HG03060 (cell line): Measurements from ENCODE around the gene PCGF1.

ENCODE experiments used
- ATAC-seq: cut with Tn5 transposase; IDR thresholded peaks from one replicate; pipeline ENCODE4 v1.9.1; 2021; ENCODE audit warnings: low read depth, moderate number of reproducible peaks; ENCODE audit not compliant: unreplicated experiment

PCGF1 gene

DNA sequence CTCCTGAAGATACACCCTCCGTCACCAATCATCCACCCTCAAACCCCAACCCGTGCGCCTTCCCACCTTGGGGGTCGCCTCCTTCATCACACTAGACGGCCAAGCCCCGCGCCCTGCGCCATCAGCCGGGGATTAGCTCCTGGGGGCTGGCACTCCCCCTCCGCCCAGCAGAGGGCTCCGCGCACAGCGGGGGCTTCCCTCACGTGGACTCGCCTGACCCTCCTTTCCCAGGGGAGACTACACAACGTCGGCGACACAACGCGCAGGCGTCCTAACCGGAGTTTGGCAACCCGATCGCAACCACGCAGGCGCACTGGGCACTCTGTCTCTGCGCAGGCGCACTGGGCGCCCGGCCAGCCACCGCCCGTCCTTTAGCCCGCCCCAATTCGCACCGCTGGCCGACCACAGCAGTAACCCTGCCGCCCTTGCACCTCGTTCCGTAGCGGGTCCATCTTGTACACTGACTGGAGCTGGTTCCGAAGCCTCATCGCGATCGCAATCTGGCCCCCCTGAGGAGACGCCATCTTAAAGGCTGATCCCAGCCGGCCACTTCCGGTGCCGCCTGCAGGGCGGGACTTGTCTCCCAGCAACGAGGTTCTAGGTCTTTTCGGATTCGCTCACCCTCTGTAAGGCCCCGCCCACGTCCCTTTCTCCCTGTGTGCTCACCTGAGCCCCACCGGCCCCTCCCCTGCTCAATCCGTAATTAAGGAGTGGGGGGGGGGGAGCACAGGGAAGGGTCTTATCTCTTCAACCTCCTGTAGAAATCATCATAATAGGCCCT is at the start of gene PCGF1:
Gene PCGF1, minus strand, starts transcription at position 551 of the 781 bp plus-strand sequence. Its CDS starts 27 bp downstream, at position 524.
- peak; percentile 80 for ATAC-seq

DNA sequence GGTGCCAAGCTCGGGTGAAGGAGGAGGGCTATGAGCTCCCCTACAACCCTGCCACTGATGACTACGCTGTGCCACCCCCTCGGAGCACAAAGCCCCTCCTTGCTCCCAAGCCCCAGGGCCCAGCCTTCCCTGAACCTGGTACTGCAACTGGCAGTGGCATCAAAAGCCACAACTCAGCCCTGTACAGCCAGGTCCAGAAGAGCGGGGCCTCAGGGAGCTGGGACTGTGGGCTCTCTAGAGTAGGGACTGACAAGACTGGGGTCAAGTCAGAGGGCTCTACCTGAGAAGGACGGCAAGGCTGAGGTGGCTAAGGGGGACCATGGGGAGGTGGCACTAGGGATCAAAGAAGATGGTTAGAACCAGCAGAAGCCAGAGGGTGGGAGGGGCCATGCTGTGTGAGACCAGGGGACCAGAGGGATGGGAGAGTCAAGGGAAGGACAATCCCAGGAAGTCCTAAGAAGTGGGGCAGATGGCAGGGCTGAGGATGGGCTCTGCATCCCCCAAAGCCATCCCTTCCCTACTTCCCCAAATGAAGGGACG is 49.4 kb upstream of the PCGF1 start:
- no peak for ATAC-seq

- no peak for ATAC-seq
Measured at GRCh38 chr2:74556159-74556558, 48.7 kb upstream of the PCGF1 start.

GRCh38 chr2:74555610-74556103 is 48.2 kb upstream of the PCGF1 start:
- no peak for ATAC-seq

GRCh38 chr2:74554820-74555531 is 47.5 kb upstream of the PCGF1 start:
- no peak for ATAC-seq

DNA sequence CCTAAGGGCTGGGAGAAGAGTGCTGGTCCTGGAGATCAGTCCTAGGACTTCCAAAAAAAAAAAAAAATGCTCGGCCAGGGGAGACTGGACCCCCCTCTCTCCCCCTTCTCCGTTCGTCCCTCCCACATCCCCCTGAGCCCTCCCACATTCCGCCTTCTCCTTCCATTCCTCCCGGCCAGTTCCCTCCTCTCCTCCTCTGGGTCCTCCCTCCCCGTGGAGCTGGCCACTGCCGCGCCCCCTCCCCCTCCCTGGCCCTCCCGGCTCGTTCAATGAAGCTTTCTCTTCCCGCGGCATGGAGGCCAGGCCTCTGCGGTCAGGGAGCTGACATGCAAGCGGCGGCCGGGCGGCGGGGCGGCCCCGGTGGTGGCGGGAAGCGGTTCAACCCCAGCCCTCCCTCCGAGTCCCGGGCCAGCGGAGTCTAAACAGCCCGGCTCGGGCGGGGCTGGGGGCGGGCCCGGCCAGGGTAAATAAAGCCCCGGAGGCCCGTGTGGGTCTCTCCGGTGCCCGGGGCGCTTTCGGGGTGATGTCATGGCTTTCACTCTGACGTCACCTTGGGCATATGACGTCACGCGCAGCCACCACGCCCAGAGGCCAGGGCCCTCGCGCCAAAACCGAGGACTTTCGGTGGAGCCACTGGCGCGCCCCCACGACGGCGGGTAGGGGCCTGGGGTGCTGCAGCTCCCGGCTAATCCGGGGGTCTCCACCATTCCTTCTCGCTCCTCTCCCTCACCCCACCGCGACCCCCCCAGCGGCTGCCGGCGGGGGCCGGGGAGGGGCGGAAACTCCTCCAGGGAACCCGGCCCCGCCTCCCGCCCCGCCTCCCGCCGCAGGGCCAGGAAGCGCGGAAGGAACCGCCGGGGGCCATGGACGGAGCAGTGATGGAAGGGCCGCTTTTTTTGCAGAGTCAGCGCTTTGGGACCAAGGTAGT is 46.7 kb upstream of the PCGF1 start, which contains the start of the genes DOK1 and LOXL3:
Gene DOK1, plus strand, starts transcription at position 829 of the 928 bp plus-strand sequence. Its CDS starts 35 bp downstream, at position 864.
Gene LOXL3, minus strand, starts transcription at position 51 of the 928 bp plus-strand sequence. CDS start 1,308 bp downstream, outside the sequence.
- ATAC-seq = no peak

DNA sequence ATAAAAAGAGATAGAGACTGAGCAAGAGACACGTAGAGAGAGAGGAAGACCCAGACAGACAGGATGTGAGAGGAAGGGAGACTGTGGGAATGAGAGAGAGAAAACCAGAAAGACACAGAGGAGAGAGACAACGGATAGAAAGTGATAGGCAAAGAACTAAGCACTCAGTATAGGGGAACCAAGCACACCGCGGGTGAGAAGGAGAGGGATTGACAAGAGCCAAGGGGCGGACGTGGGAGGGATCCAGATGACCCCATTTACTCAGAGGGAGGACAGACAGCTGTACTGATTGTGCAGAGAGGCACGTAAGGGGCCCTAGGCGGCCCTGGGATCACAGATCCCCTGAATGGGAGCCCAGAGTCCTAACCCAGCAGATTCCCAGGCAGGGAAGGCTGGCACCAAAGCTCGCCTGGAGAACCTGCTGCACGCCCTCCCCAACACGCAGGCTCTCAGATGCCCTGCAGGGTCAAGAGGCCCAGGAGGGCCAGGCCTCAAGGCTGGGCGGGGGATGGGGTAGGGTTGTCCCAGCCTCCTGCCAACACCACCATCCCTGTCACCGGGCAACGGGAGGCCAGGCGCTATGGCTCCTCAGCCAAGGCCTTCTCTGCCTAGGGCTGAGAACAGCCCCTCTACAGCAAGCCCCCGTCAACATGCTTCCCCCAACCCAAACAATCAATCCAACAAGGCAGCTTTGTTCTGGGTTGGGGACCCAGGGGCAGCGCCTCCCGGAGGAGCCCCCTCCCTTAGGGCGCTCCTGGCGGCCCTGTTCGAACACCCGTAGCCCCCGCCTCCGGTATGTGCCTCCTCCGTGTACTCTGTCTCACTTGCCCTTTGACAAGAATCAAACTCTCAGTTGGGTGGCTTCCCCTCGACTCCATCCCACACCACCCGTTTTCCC is 45.7 kb upstream of the PCGF1 start:
- no peak for ATAC-seq

- no peak for ATAC-seq
Measured at GRCh38 chr2:74551942-74552913, 44.7 kb upstream of the PCGF1 start.

- ATAC-seq = no peak
Measured at GRCh38 chr2:74551530-74551929, 44.0 kb upstream of the PCGF1 start.

DNA sequence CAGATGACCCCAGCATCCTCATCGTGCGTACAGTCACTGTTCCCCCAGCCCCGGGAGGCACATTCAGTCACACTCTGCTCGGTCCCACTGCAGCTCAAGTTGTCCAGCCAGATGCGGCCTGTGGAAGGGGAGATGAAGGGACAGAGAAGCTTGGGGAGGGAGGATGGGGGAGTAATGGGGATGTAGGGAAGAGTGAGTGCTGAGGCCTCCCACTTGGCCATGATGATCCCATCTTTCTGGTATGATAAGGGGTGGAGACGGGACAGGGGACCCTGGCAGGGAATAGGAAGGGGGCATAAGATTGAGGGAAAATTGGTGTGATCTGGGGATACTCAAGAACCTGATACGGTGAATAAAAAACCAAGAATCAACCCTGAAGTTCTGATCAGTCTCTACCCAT is 42.7 kb upstream of the PCGF1 start:
- ATAC-seq = no peak

DNA sequence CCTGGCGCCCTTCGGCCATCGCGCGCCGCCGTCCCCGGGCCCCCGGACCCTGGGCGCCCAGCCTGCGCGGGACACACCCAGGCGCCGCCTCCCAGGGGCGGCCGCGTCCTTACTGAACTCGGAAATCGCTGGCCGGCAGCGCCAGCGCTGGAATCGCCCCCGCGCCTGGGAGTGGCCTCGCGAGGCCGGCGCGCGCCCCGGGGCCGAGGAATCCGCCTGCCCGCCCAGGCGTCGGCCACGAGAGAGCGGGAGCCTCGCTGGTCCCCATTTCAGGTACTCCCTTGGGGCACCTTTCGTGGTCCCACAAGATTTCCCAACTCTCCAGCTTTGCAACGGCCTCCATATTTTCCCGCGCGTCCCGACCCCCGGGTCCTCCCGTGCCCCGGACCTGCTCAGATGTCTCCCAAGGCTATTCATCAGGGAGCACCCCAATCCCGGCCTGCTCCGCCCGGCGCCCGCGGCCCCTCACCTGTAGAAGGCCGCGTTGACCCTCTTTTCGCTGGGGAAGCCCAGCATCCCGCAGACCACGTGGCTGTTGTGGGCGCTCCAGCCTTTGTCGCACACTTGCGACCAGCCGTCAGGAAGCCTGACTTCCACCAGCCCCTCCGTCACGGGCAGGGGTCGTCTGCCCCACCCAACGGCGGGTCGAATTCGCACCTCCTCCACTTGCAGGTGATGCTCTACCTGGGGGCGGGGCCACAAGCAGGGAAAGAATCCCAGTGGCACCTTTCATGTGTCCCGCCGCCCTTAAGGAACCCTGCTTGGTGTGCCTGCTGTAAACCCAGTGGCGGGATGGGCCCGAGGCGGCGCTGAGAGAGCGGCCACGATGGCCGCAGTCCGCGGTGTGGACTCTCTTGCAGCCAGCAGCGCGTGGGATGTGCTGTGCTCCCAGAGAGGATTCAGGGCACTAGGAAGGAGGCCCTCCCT is 41.7 kb upstream of the PCGF1 start:
- ATAC-seq = no peak

DNA sequence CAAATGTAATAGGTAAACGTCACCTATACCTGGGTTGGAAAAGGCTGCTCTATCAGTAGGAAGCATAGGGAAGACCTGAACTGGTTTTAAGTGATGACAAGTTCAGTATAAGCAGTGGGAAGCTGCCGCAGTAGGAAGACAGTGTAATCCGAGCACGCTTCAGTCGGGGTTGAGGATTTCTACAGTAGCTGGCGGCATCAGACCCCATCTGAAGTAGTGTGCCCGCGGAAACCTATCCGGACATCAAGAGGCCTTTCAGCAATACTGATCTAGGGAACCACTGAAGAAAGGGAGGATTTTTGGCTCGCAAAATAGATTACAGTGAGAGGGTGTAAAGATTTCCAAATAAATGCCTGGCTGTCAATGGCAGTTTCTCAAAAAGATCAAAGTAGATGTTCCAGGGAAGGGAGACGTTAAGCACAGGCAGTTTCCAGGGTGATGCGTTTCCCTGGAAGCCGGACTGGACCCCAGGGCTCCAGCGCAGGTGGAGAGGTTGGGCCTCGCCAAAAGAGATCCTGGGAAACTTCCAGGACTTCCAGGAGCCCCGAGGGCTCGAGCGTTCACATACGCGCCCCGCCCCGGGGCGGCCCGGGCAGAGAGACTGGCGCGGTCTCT is 40.9 kb upstream of the PCGF1 start:
- no peak for ATAC-seq

DNA sequence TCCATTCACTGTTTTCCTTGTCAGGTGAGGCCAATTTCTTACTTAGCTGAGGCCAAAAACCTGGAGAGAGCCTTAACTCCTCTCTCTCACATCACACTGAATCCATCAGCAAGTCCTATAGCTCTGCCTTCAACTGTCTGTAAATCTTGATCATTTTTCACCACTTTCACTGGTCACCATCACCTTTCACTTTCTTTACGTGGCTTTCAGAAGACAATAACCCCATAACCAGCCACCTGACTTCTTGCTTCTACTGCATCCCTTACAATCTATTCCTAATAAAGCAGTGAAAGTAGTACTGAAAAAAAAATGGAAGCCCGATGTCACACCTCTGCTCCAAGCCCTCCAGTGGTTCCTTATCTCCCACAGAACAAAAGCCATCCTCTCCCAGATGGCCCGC is 38.5 kb upstream of the PCGF1 start:
- ATAC-seq = no peak

DNA sequence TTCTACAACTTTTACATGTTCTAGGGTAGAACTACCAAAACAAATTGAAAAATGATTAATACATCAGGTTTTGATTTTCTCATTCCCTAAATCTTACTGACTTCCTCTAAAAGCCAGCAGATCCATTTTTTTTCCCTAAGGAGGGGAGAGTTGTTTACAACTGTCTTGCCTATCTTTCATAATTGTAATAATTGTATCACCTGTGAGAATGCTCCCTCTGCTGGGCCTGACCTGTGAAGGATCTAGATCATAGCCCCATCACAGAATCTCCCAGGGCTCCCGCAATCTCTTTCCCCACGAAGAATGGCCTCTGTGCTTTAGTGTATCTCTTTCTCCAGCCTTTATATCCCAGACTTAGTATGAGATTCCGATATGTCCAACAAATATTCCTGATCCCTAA is 37.1 kb upstream of the PCGF1 start:
- ATAC-seq = no peak

GRCh38 chr2:74542978-74543377 is 35.5 kb upstream of the PCGF1 start:
- no peak for ATAC-seq

GRCh38 chr2:74540291-74540690 is 32.8 kb upstream of the PCGF1 start:
- no peak for ATAC-seq
